RWPE2 (cell line): Measurements from ENCODE around the gene RPL10A.
A peak's percentile ranks its signal among the peaks of the same experiment; 100 is the strongest.

Source experiments
- ATAC-seq: fragments of 200-7000 bp; cut with Tn5 transposase; 3 replicates; pipeline ENCODE4 v1.9.1; 2021; ENCODE audit warnings: low read depth
- DNase-seq: peaks from one replicate; pipeline ENCODE4 v3.0.0-alpha.2; 2020; ENCODE audit warnings: low spot score
- H3K27ac ChIP-seq: fragments of 450-650 bp; 2 replicates; pipeline ENCODE4 v1.5.1; 2017; ENCODE audit warnings: mild to moderate bottlenecking; ENCODE audit not compliant: poor library complexity, severe bottlenecking
- H3K27me3 ChIP-seq: fragments of 250-450 bp; sonication (Bioruptor Pico); 2 replicates; pipeline ENCODE4 v1.5.1; 2021; ENCODE audit warnings: mild to moderate bottlenecking, moderate library complexity; ENCODE audit not compliant: insufficient read depth, poor library complexity, severe bottlenecking
- H3K36me3 ChIP-seq: fragments of 250-450 bp; sonication (Bioruptor Pico); 2 replicates; pipeline ENCODE4 v1.5.1; 2020; ENCODE audit warnings: low read depth, mild to moderate bottlenecking, moderate library complexity
- H3K4me1 ChIP-seq: fragments of 250-450 bp; sonication (Bioruptor Pico); 2 replicates; pipeline ENCODE4 v1.5.1; 2021; ENCODE audit warnings: mild to moderate bottlenecking, moderate library complexity; ENCODE audit not compliant: insufficient read depth, poor library complexity, severe bottlenecking
- H3K4me3 ChIP-seq: fragments of 250-450 bp; sonication (Bioruptor Pico); 2 replicates; pipeline ENCODE4 v1.5.1; 2021; ENCODE audit warnings: mild to moderate bottlenecking, moderate library complexity; ENCODE audit not compliant: severe bottlenecking
- H3K9me3 ChIP-seq: fragments of 250-450 bp; sonication (Bioruptor Pico); 2 replicates; pipeline ENCODE4 v1.5.1; 2021; ENCODE audit warnings: mild to moderate bottlenecking, moderate library complexity; ENCODE audit not compliant: severe bottlenecking
- CTCF ChIP-seq: fragments of 450-650 bp; IDR thresholded peaks from one replicate; pipeline ENCODE4 v1.5.1; 2017; ENCODE audit warnings: mild to moderate bottlenecking, moderate library complexity; ENCODE audit not compliant: poor library complexity, severe bottlenecking

The RPL10A gene

GRCh38 chr6:35494161-35494563 lies 26.0 kb downstream of the RPL10A start:
- Histone ChIP-seq H3K4me1 (peaks cover 31% of the 10 kb centered on the region), H3K36me3 (no peaks in the 10 kb centered on the region), H3K4me3 (no peak overlapping the region), H3K9me3 (no peaks in the 10 kb centered on the region), H3K27me3 (no peaks in the 10 kb centered on the region), H3K27ac (peak overlapping the region; percentile 96)
- no peak for TF ChIP-seq CTCF
- DNase-seq (no peak), ATAC-seq (peak; percentile 2; the same call in 1 of the 3 replicates)

DNA sequence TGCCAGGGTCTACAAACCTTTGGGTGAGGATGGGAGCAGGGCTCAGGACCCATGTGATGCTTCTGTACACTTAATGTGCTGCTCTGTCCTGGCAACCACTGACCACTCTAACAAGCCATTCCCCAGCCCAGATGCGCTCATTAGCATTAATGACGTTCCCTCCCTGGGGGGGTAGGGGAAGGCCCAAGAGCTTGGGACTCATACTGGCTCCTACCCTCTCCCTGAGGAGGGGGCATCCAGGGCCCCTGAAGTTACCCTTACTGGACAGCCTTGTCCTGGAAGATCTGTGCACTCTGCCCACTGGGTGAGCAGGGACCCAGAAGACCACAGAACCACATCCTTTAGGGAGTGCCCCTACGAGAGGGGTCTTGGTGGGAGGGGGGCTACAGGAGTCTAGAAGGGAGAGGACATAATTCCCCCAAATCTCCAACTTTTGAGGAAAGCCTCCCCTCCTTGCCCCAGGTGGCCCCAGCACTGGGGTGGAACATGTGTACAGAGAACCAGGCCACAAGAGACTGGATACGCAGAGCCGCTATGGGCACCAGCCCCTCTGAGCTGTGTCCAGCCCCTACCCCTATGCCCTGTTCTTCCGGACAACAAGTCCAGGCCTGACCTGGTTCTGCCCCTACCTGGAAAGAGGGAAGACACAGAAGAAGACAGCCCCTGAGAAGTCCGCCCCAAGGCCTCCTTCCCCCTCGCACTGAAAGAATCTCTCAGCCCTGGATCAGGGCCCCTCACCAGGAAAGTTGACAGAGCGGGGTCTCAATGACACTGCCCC lies 27.2 kb downstream of the RPL10A start:
- Histone ChIP-seq H3K36me3 (no peaks in the 10 kb centered on the region), H3K4me1 (peaks cover 19% of the 10 kb centered on the region), H3K9me3 (no peaks in the 10 kb centered on the region), H3K27me3 (no peaks in the 10 kb centered on the region), H3K27ac (peak overlapping the region; percentile 96), H3K4me3 (peak overlapping the region; percentile 88)
- ATAC-seq: no peak
- DNase-seq: no peak
- TF ChIP-seq CTCF: no peak

- ATAC-seq (peak; percentile 7; the same call in 2 of the 3 replicates), DNase-seq (peak; percentile 59)
- no peak for TF ChIP-seq CTCF
- Histone ChIP-seq H3K4me3 (peak overlapping the region; percentile 88), H3K4me1 (peaks cover 11% of the 10 kb centered on the region), H3K9me3 (no peaks in the 10 kb centered on the region), H3K36me3 (no peaks in the 10 kb centered on the region), H3K27me3 (no peaks in the 10 kb centered on the region), H3K27ac (peak overlapping the region; percentile 96)
Measured at GRCh38 chr6:35496036-35496840, 28.0 kb downstream of the RPL10A start.

DNA sequence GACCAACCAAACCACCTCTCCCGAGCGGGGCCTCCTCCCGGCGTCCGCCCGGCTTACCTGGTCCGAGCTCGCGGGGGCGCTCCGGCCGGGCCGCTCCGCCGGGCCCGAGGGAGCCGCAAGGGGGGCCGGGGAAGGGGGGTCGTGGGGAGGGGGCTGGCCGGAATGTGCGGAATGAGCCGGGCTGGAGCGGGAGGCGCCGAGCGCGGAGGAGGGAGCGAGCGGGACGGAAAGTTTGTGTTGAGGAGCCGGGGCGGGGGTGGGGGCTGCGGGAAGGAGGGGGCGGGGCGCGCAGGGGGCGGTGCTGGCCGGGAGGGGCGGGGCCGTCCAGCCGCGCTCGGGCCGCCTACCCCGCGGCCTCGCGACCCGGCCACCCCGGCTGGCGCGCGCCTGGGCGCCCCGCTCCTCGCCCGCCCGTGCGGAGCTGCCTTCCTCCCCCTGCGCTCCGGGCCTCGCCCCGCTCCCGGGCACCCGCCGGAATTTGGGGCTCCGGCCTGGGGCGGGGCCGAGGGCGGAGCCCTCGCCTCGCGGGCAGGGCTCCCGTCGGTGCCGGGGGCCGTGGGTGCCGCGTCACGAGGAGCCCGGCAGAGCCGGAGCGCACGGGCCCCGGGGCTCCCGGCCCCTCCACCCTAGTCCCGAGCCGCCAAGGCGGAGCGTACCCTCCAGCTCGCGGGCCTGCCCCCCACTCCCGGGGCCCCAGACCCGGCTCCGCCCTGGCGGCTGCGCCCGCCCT lies 28.8 kb downstream of the RPL10A start, which contains the start of gene TEAD3:
TEAD3 (minus strand) TSS at position 239 of the 730 bp plus-strand sequence.
- peak; percentile 56 for ATAC-seq
- Histone ChIP-seq H3K27ac (peak within 1 kb of the TSS; percentile 96), H3K36me3 (no peaks in the 10 kb centered on the region), H3K4me1 (peaks cover 4% of the 10 kb centered on the region), H3K4me3 (peak within 1 kb of the TSS; percentile 88), H3K27me3 (no peaks in the 10 kb centered on the region), H3K9me3 (no peaks in the 10 kb centered on the region)
- peak; percentile 29 for TF ChIP-seq CTCF
- peak; percentile 77 for DNase-seq
